Activated naive CD8-positive, alpha-beta T cell treated with anti-CD3 and anti-CD28 coated beads, Interleukin-2, amount 10 ng/mL, durations not matched to agents 7 days and 5 days (primary cell): ENCODE data around the gene ACTL7A. TPM values are rescaled to one million over a fixed set of nuclear protein-coding genes. Genes with fewer than 3 reads are reported as not detected.
A peak's percentile ranks its signal among the peaks of the same experiment; 100 is the strongest.
"Not testable (repeated sequence)": the region's sequence is repeated elsewhere in the genome, so short reads cannot be mapped to it uniquely, and the experiment has no call there.

ENCODE experiments used
- ATAC-seq: fragments of 150-1000 bp; cut with Tn5 transposase; one replicate; pipeline ENCODE4 v1.10.0; 2021; ENCODE audit warnings: low read depth, moderate library complexity
- POLR2A ChIA-PET: fragments of 350-600 bp; sonication (Branson Sonifier 250); formaldehyde crosslinking; loops from one replicate; lab custom pipeline; 2021; ENCODE audit warnings: antibody characterized with exemption; lab: Charles Lee
- DNase-seq: peaks from one replicate; pipeline ENCODE4 v3.0.0; 2021
- H3K27ac Mint-ChIP-seq: one replicate; pipeline ENCODE4 v1.8.0; 2022; ENCODE audit warnings: mild to moderate bottlenecking, mixed read lengths
- H3K27me3 Mint-ChIP-seq: one replicate; pipeline ENCODE4 v1.8.0; 2022; ENCODE audit warnings: mild to moderate bottlenecking, moderate library complexity, mixed read lengths
- H3K36me3 Mint-ChIP-seq: one replicate; pipeline ENCODE4 v1.8.0; 2021; ENCODE audit warnings: mild to moderate bottlenecking, mixed read lengths
- H3K4me1 Mint-ChIP-seq: one replicate; pipeline ENCODE4 v1.8.0; 2021; ENCODE audit warnings: mixed read lengths
- H3K4me3 Mint-ChIP-seq: one replicate; pipeline ENCODE4 v1.8.0; 2022; ENCODE audit warnings: mild to moderate bottlenecking, moderate library complexity, mixed read lengths
- H3K9me3 Mint-ChIP-seq: one replicate; pipeline ENCODE4 v1.8.0; 2021; ENCODE audit warnings: mixed read lengths
- total RNA-seq, 2 experiments: library from RNA; stranded (reverse); gene quantifications; one replicate each; pipeline ENCODE4 v1.2.3, GENCODE V29; 2021

ACTL7A gene
- total RNA-seq, 2 experiments from 2014 or later, result not detected

DNA sequence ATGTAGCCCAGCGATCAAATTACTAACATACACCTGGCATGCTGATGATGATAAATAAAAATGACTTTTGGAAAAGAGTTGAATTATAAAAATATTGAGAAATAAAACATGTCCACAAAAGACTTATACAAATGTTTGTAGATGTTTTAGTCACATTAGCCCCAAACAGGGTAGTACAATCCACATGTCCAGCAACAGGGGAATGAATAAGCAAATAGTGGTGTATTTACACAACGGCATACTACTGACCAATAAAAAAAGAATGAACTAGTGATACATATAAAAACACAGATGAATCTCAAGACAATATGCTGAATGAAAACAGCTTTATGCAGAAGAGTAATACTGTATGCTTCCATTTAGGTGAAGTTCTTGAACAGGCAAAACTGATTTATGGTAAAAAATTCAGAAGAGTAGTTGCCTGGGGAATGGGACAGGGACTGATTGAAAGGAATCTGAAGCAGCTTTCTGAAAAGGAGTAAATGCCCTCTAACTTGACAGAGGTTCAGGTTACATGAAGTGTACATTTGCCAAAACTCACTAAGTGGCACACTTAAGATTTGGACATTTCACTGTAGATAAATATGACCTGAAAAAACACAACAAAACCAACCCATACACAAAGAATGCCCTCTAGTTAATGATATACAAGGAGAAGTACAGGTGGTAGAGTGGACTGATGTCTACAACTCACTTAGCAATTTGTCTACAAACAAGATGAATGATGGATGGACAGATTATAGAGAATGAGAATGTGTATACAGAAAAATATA lies 35.4 kb downstream of the ACTL7A start:
- H3K27ac Mint-ChIP-seq, result no peak overlapping the region

DNA sequence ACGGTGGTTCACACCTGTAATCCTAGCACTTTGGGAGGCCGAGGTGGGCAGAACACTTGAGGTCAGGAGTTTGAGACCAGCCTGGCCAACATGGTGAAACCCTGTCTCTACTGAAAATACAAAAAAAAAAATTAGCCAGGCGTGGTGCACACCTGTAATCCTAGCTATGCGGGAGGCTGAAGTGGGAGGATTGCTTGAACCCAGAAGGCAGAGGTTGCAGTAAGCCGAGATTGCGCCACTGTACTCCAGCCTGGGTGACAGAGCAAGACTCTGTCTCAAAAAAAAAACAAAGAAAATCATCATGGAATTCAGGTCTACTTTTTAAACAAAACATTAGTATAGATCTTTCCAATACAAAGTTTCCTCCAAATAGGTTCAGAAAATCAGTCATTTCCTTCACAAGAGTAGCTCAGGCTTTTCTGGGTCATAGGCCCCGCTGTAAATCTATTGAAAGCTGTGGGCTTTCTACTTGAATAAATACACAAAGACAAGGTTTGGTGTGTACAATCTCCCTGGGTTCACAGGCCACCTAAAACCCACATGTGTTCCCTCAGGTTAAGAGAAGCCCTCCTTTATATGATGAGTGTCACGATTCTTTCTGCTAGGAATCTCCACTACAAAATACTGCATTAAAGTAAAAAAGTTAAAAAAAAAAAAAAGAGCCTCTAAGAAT lies 37.1 kb downstream of the ACTL7A start:
- ATAC-seq, H3K27me3 Mint-ChIP-seq, DNase-seq, H3K9me3 Mint-ChIP-seq, H3K27ac Mint-ChIP-seq, H3K4me3 Mint-ChIP-seq, H3K4me1 Mint-ChIP-seq, POLR2A ChIA-PET: not testable (repeated sequence)
- H3K36me3 Mint-ChIP-seq, result peaks cover 24% of the 10 kb centered on the region

More for the DNA sequence above, 35.4 kb downstream of the ACTL7A start:
- POLR2A ChIA-PET, result no interaction called here
- no peaks in the 10 kb centered on the region for H3K27me3 Mint-ChIP-seq
- ATAC-seq, result no peak
- H3K4me3 Mint-ChIP-seq, result no peak overlapping the region
- H3K9me3 Mint-ChIP-seq, result no peaks in the 10 kb centered on the region
- no peaks in the 10 kb centered on the region for H3K4me1 Mint-ChIP-seq
- no peak for DNase-seq
- H3K36me3 Mint-ChIP-seq, result peaks cover 20% of the 10 kb centered on the region

GRCh38 chr9:108900176-108900575 lies 38.1 kb downstream of the ACTL7A start:
- Mint-ChIP-seq H3K36me3 (peaks cover 24% of the 10 kb centered on the region), H3K27me3 (no peaks in the 10 kb centered on the region), H3K4me3 (no peak overlapping the region), H3K4me1 (no peaks in the 10 kb centered on the region), H3K9me3 (no peaks in the 10 kb centered on the region), H3K27ac (no peak overlapping the region)
- ATAC-seq, result no peak
- POLR2A ChIA-PET, result no interaction called here
- DNase-seq, result no peak

- no peaks in the 10 kb centered on the region for H3K9me3 Mint-ChIP-seq
- no peak overlapping the region for H3K27ac Mint-ChIP-seq
- ATAC-seq, result no peak
- no peaks in the 10 kb centered on the region for H3K27me3 Mint-ChIP-seq
- H3K36me3 Mint-ChIP-seq, result peaks cover 22% of the 10 kb centered on the region
- no peaks in the 10 kb centered on the region for H3K4me1 Mint-ChIP-seq
- no peak overlapping the region for H3K4me3 Mint-ChIP-seq
- no peak for DNase-seq
- POLR2A ChIA-PET, result no interaction called here
These were observed 41.5 kb downstream of the ACTL7A start for GRCh38 chr9:108903420-108904103.

DNA sequence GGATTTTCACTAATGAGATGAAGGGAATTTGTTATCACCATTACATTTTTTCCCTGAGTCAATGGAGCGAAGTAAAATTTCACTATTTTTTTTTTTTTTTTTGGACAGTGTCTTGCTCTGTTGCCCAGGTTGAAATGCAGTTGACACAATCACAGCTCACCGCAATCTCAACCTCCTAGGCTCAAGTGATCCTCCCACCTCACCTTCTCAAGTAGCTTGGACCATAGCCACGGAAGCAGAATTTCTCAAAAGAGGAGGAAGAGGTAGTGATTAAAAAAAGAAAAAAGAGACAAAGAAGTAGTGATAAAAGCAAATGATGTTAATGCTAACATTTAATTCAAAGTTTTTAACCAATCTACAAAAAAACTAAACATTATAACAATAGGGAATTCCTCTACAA lies 42.1 kb downstream of the ACTL7A start:
- POLR2A ChIA-PET, result no interaction called here
- H3K4me3 Mint-ChIP-seq, result no peak overlapping the region
- H3K4me1 Mint-ChIP-seq, result no peaks in the 10 kb centered on the region
- no peaks in the 10 kb centered on the region for H3K27me3 Mint-ChIP-seq
- peaks cover 22% of the 10 kb centered on the region for H3K36me3 Mint-ChIP-seq
- H3K27ac Mint-ChIP-seq, result no peak overlapping the region
- ATAC-seq (no peak), DNase-seq (no peak)
- no peaks in the 10 kb centered on the region for H3K9me3 Mint-ChIP-seq

DNA sequence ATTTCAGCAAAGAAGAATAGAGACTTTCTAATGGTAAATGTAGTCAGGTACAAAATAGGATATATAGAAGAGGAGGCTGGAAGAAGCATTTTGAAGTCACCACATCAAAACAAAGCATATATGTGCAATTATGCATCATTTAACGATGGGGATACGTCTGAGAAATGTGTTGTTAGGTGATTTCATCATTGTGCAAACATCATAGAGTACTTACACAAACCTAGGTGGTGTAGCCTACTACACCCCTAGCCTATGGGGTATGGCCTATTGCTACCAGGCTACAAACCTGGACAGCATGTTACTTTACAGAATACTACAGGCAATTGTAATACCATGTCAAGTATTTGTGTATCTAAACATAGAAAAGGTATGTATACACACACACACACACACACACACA lies 43.4 kb downstream of the ACTL7A start:
- POLR2A ChIA-PET, result no interaction called here
- Mint-ChIP-seq H3K4me3 (no peak overlapping the region), H3K27ac (no peak overlapping the region), H3K27me3 (no peaks in the 10 kb centered on the region), H3K36me3 (peaks cover 22% of the 10 kb centered on the region), H3K9me3 (no peaks in the 10 kb centered on the region), H3K4me1 (no peaks in the 10 kb centered on the region)
- DNase-seq, result no peak
- no peak for ATAC-seq

DNA sequence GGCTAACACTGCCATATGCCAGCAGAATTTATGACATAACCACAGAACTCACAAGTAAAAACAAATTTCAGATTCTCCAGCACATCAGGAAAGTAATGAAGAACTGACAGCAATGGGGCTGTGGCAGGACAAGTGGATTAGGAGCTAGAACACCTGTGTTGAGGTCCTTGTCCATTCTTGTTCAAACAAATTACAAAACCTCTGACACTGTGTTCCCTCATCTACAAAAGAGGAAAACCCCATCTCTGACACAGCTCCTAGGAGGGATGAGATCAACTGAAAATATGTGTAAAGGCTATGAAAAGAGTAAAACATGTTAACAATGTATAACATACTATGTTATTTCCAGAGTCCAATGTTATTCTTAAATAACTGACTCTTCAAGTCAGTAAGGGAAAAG lies 48.3 kb downstream of the ACTL7A start:
- Mint-ChIP-seq H3K27me3 (no peaks in the 10 kb centered on the region), H3K36me3 (peaks cover 23% of the 10 kb centered on the region), H3K4me3 (no peak overlapping the region), H3K4me1 (peaks cover 10% of the 10 kb centered on the region), H3K27ac (no peak overlapping the region), H3K9me3 (no peaks in the 10 kb centered on the region)
- POLR2A ChIA-PET, result no interaction called here
- DNase-seq (no peak), ATAC-seq (no peak)

DNA sequence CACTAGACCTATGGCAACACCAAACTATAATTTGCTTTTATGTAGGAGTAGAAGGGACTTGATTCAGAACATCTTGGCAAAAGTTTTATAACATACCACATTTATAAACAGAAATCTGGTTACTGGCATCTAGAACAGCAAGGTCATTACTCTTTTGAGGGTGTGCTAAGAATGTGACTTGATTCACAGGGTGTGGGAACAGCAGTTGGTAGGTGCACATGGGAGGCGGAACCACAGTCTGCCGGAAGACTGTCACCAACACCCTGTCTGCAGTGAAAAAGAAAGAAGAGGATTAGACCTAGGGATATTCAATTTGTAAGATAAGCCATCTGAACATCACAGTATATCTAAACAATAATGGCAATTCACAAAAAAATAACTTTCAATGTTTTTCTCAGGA lies 48.8 kb downstream of the ACTL7A start:
- Mint-ChIP-seq H3K4me3 (no peak overlapping the region), H3K27ac (no peak overlapping the region), H3K4me1 (peaks cover 10% of the 10 kb centered on the region), H3K27me3 (no peaks in the 10 kb centered on the region), H3K9me3 (no peaks in the 10 kb centered on the region), H3K36me3 (peaks cover 25% of the 10 kb centered on the region)
- POLR2A ChIA-PET, result no interaction called here
- DNase-seq (no peak), ATAC-seq (no peak)

DNA sequence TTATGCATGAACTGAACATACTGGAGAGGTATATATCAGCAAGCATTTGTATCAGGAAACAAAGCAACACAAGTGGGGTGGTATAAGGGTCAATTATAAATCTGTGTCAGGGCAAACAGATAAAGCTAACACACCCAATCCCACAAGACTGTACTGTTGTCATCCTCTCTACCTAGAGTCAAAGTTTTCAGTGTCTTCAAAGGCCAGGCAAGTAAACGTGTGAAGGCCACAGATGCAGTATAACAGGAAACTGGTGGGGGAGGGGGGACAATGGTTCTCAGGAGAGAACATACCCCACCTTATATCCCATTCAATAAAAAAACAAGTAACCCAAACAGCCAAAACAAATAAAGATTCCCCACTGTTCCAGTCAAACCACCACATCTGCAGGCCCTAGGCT lies 49.8 kb downstream of the ACTL7A start:
- H3K9me3 Mint-ChIP-seq, result no peaks in the 10 kb centered on the region
- ATAC-seq (peak; percentile 81), DNase-seq (no peak)
- H3K27ac Mint-ChIP-seq, result peak overlapping the region; percentile 66
- POLR2A ChIA-PET, result interaction anchor here (0.6 kb wide), 1 partner anchor 11 kb away, joined by 3 read pairs; no protein-coding TSS in a partner anchor
- no peak overlapping the region for H3K4me3 Mint-ChIP-seq
- H3K36me3 Mint-ChIP-seq, result peaks cover 23% of the 10 kb centered on the region
- peaks cover 10% of the 10 kb centered on the region for H3K4me1 Mint-ChIP-seq
- no peaks in the 10 kb centered on the region for H3K27me3 Mint-ChIP-seq

Other genes starting within 250 kb of the ACTL7A start
- gene ACTL7B, start 6.3 kb upstream of the ACTL7A start, total RNA-seq, result not detected
- 10 to 100 TPM; 23.5 to 25.7 TPM for gene ELP1, start 71.9 kb downstream of the ACTL7A start, total RNA-seq
- 1 to 10 TPM; 9.2 to 9.7 TPM for gene ABITRAM, start 72.1 kb downstream of the ACTL7A start, total RNA-seq
- gene CTNNAL1, start 151.2 kb downstream of the ACTL7A start, total RNA-seq, result 10 to 100 TPM; 14.0 to 15.2 TPM